GM12878 (cell line): ENCODE results near the gene LHFPL2. TPM values are rescaled to one million over a fixed set of nuclear protein-coding genes. Genes with fewer than 3 reads are reported as not detected.

Experiments
- ATAC-seq: fragments of 200-7000 bp; cut with Tn5 transposase; 3 replicates; pipeline ENCODE4 v1.9.1; 2020; ENCODE audit warnings: mild to moderate bottlenecking, moderate library complexity
- BruUV-seq: library from RNA; stranded (reverse); fragments of 400-500 nt; replicated peaks from 2 replicates; lab custom pipeline; 2021; lab: Mats Ljungman, UMichigan
- CTCF ChIA-PET: fragments of 300-600 bp; sonication (Branson Sonifier 250); formaldehyde crosslinking; extraction: SDS; loops from one replicate; lab custom pipeline; 2021; ENCODE audit warnings: inconsistent platforms; lab: Yijun Ruan, JAX
- POLR2A ChIA-PET: fragments of 350-600 bp; formaldehyde crosslinking; extraction: SDS; loops from one replicate; lab custom pipeline; 2021; ENCODE audit warnings: inconsistent platforms; lab: Charles Lee
- RAD21 ChIA-PET: fragments of 300-600 bp; sonication (Branson Sonifier 250); formaldehyde crosslinking; loops from one replicate; lab custom pipeline; 2023; ENCODE audit warnings: antibody characterized with exemption; ENCODE audit not compliant: unreplicated experiment; lab: Charles Lee
- SMC1A ChIA-PET: fragments of 300-600 bp; sonication (Branson Sonifier 250); formaldehyde crosslinking; loops from one replicate; lab custom pipeline; 2023; ENCODE audit not compliant: unreplicated experiment, uncharacterized antibody; lab: Charles Lee
- DNase-seq: peaks from one replicate; pipeline ENCODE4 v3.0.0-alpha.2; 2011; ENCODE audit warnings: low read depth, low spot score
- FAIRE-seq: peaks from 3 replicates; lab custom pipeline; 2011; peaks lifted over from hg19 to GRCh38; lab: Jason Lieb, UNC
- H2AFZ ChIP-seq: 2 replicates; pipeline ENCODE4 v1.6.0; 2011; ENCODE audit warnings: low read depth, low read length, control low read depth; ENCODE audit not compliant: control insufficient read depth
- H3K27ac ChIP-seq: 2 replicates; pipeline ENCODE4 v1.5.1; 2011; ENCODE audit warnings: control low read depth; ENCODE audit not compliant: control insufficient read depth, insufficient read depth
- H3K27me3 ChIP-seq, 2 experiments: replicated peaks in 1 of 2; 2 replicates each; pipeline versions ENCODE4 v1.6.0 to v1.6.1; 2011; ENCODE audit warnings: low read length in 1 of 2; ENCODE audit not compliant: control insufficient read depth in 2 of 2, insufficient read depth in 2 of 2
- H3K36me3 ChIP-seq, 2 experiments: 2 replicates each; pipeline ENCODE4 v1.5.1; 2011; ENCODE audit warnings: low read length in 1 of 2; ENCODE audit not compliant: control insufficient read depth in 2 of 2, insufficient read depth in 2 of 2
- H3K4me1 ChIP-seq: 2 replicates; pipeline ENCODE4 v1.6.1; 2011; ENCODE audit warnings: mild to moderate bottlenecking, low read length, moderate library complexity, mixed read lengths; ENCODE audit not compliant: control insufficient read depth, insufficient read depth
- H3K4me2 ChIP-seq: 2 replicates; pipeline ENCODE4 v1.6.0; 2011; ENCODE audit warnings: control low read depth; ENCODE audit not compliant: control insufficient read depth, insufficient read depth
- H3K4me3 ChIP-seq: fragments of 200-600 bp; sonication (generic); 2 replicates; pipeline ENCODE4 v1.5.1; 2016
- H3K79me2 ChIP-seq: 2 replicates; pipeline ENCODE4 v1.6.0; 2011; ENCODE audit warnings: low read length; ENCODE audit not compliant: control insufficient read depth, insufficient read depth
- H3K9ac ChIP-seq: 2 replicates; pipeline ENCODE4 v1.8.0; 2011; ENCODE audit warnings: low read length, control low read depth, mixed read lengths; ENCODE audit not compliant: control insufficient read depth, insufficient read depth
- H3K9me3 ChIP-seq: replicated peaks from 3 replicates; pipeline ENCODE4 v1.5.1; 2011; ENCODE audit warnings: mild to moderate bottlenecking, low read length; ENCODE audit not compliant: control insufficient read depth, insufficient read depth
- H4K20me1 ChIP-seq: 2 replicates; pipeline ENCODE4 v1.6.0; 2011; ENCODE audit not compliant: control insufficient read depth, insufficient read depth
- BMI1 ChIP-seq: fragments of 450-650 bp; IDR thresholded peaks from 2 replicates; pipeline ENCODE4 v1.6.1; 2016; ENCODE audit warnings: mild to moderate bottlenecking, moderate library complexity, borderline replicate concordance
- EGR1 ChIP-seq, 2 experiments: IDR thresholded peaks; 1 replicate in 1 of 2; 2 replicates in 1 of 2; pipeline ENCODE4 v1.6.1; 2011 to 2012; ENCODE audit warnings: low read depth in 2 of 2, low read length in 2 of 2, borderline replicate concordance in 1 of 2, mild to moderate bottlenecking in 1 of 2, moderate library complexity in 1 of 2
- HCFC1 ChIP-seq: fragments of 150-350 bp; IDR thresholded peaks from 2 replicates; pipeline ENCODE4 v1.6.1; 2014; ENCODE audit warnings: low read length
- MAX ChIP-seq: IDR thresholded peaks from 2 replicates; pipeline ENCODE4 v1.6.1; 2012; ENCODE audit warnings: low read depth, low read length, improper control_type of control experiment
- MTA2 ChIP-seq: fragments of 450-650 bp; IDR thresholded peaks from 2 replicates; pipeline ENCODE4 v1.6.1; 2016; ENCODE audit warnings: low read depth, mild to moderate bottlenecking, moderate library complexity
- NR2C1 ChIP-seq: fragments of 450-650 bp; IDR thresholded peaks from 2 replicates; pipeline ENCODE4 v1.6.1; 2017; ENCODE audit warnings: antibody characterized with exemption, mild to moderate bottlenecking, moderate library complexity
- POLR2AphosphoS5 ChIP-seq: IDR thresholded peaks from 2 replicates; pipeline ENCODE4 v1.6.1; 2011; ENCODE audit warnings: mild to moderate bottlenecking, low read length, inconsistent platforms
- PRDM15 ChIP-seq: fragments of 450-650 bp; formaldehyde crosslinking; IDR thresholded peaks from 2 replicates; pipeline ENCODE4 v1.4.0; 2020; ENCODE audit warnings: mild to moderate bottlenecking, moderate library complexity
- TBL1XR1 ChIP-seq: IDR thresholded peaks from 2 replicates; pipeline ENCODE4 v1.6.1; 2012; ENCODE audit warnings: low read depth, low read length, improper control_type of control experiment
- WGBS: methylation state at CpG from one replicate; pipeline ENCODE4 v1.1.6; 2016; ENCODE audit warnings: low lambda C conversion rate; ENCODE audit not compliant: insufficient replicate concordance, insufficient coverage; ENCODE audit errors: missing lambda C conversion rate; 5-methylcytosine and 5-hydroxymethylcytosine counted together
- in situ Hi-C: fragments of 300-500 bp; cut with MboI; formaldehyde crosslinking; loops from 9 replicates; pipeline ENCODE4 v1.14.3; 2018; ENCODE audit warnings: mixed read lengths
- intact Hi-C: fragments of 100-400 bp; cut with micrococcal nuclease; formaldehyde crosslinking; loops from one replicate; pipeline ENCODE4 v1.14.2; 2022; ENCODE audit not compliant: unreplicated experiment
- polyA plus RNA-seq, 11 experiments: library from polyadenylated mRNA; depleted of rRNA in 4 of 11; unstranded in 6 of 11; stranded (reverse) in 5 of 11; fragments of >200 nt; fragmentation: Nextera tagmentation in 4 of 11; fragmentation: Illumina TruSeq in 1 of 11; extraction: Ambion mirVana in 4 of 11; extraction: Trizol in 1 of 11; gene quantifications; 1 replicate in 1 of 11; 2 replicates in 10 of 11; pipeline versions ENCODE4 v1.2.1 to v1.2.3, GENCODE V29; 2011 to 2016; ENCODE audit warnings: inconsistent platforms in 2 of 11, missing spikeins in 2 of 11, low read depth in 1 of 11
- total RNA-seq, 4 experiments: library from RNA; depleted of rRNA in 3 of 4; stranded (reverse); fragments of >200 nt in 3 of 4; fragmentation: Illumina TruSeq in 1 of 4; extraction: Trizol in 1 of 4; gene quantifications; 2 replicates each; pipeline versions ENCODE4 v1.2.1 to v1.2.3, GENCODE V29; 2013 to 2021
- TF ChIP-seq, protein P1 (sequence below): fragments of 150-350 bp; IDR thresholded peaks from 2 replicates; pipeline ENCODE4 v1.6.1; 2016; ENCODE audit warnings: low read depth, low read length

LHFPL2 gene
- total and polyA plus RNA-seq, 10 of the 15 experiments (the other 5 are each of a cell fraction or from before 2014, with no cell fraction given), result 4.1 to 21.8 (median 12.5) TPM

- Histone ChIP-seq H3K4me2 (no peak overlapping the region), H3K79me2 (no peaks in the 10 kb centered on the region), H3K9ac (no peak overlapping the region), H3K27me3 (no peaks in the 10 kb centered on the region), H3K4me1 (peaks cover 12% of the 10 kb centered on the region), H3K36me3 (no peaks in the 10 kb centered on the region), H3K4me3 (no peak overlapping the region), H3K27ac (no peak overlapping the region), H4K20me1 (no peaks in the 10 kb centered on the region), H3K9me3 (no peaks in the 10 kb centered on the region), H2AFZ (no peak overlapping the region)
- WGBS, result 97% methylated on average over 3 of the region's 3 CpGs
- RAD21 ChIA-PET, result interaction anchor here (0.7 to 1.4 kb wide), 3 partner anchors 13 to 68 kb away, joined by 3 to 4 read pairs (median 3); no protein-coding TSS in a partner anchor
- TF ChIP-seq TBL1XR1, result no peak
- TF ChIP-seq HCFC1, result no peak
- no peak for TF ChIP-seq NR2C1
- TF ChIP-seq EGR1 (IDR thresholded peaks at IDR 0.05; ENCODE audit: borderline replicate concordance in 1 of 2, low read depth in 2 of 2, low read length in 2 of 2), result no peak
- no peak for TF ChIP-seq POLR2AphosphoS5
- TF ChIP-seq, protein P1, sequence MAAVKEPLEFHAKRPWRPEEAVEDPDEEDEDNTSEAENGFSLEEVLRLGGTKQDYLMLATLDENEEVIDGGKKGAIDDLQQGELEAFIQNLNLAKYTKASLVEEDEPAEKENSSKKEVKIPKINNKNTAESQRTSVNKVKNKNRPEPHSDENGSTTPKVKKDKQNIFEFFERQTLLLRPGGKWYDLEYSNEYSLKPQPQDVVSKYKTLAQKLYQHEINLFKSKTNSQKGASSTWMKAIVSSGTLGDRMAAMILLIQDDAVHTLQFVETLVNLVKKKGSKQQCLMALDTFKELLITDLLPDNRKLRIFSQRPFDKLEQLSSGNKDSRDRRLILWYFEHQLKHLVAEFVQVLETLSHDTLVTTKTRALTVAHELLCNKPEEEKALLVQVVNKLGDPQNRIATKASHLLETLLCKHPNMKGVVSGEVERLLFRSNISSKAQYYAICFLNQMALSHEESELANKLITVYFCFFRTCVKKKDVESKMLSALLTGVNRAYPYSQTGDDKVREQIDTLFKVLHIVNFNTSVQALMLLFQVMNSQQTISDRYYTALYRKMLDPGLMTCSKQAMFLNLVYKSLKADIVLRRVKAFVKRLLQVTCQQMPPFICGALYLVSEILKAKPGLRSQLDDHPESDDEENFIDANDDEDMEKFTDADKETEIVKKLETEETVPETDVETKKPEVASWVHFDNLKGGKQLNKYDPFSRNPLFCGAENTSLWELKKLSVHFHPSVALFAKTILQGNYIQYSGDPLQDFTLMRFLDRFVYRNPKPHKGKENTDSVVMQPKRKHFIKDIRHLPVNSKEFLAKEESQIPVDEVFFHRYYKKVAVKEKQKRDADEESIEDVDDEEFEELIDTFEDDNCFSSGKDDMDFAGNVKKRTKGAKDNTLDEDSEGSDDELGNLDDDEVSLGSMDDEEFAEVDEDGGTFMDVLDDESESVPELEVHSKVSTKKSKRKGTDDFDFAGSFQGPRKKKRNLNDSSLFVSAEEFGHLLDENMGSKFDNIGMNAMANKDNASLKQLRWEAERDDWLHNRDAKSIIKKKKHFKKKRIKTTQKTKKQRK, result no peak
- no peak for TF ChIP-seq MAX
- no peak for TF ChIP-seq PRDM15 (CRISPR knock-in tag)
- TF ChIP-seq MTA2, result no peak
- no peak for TF ChIP-seq BMI1
- DNase-seq (no peak), FAIRE-seq (no peak), ATAC-seq (no peak)
- SMC1A ChIA-PET, result interaction anchor here (0.7 to 0.8 kb wide), 2 partner anchors 9 to 13 kb away, joined by 3 to 5 read pairs; no protein-coding TSS in a partner anchor
- CTCF ChIA-PET, result interaction anchor here (0.9 to 1.3 kb wide), 2 partner anchors 11 to 181 kb away, joined by 3 to 4 read pairs; no protein-coding TSS in a partner anchor
- BruUV-seq, result no TSS peak
- in situ Hi-C loops, result no loop called here
- intact Hi-C loops, result no loop called here
- POLR2A ChIA-PET, result no interaction called here
Measured at GRCh38 chr5:78659714-78660113, 11.1 kb upstream of the LHFPL2 start.
